GM04503 (cell line): ENCODE data around the gene SNHG17.
"Not testable (repeated sequence)": the region's sequence is repeated elsewhere in the genome, so short reads cannot be mapped to it uniquely, and the experiment has no call there.

ENCODE experiments used
- DNase-seq: peaks from one replicate; pipeline ENCODE4 v3.0.0-alpha.2; 2012; ENCODE audit warnings: low read depth

The SNHG17 gene

DNA sequence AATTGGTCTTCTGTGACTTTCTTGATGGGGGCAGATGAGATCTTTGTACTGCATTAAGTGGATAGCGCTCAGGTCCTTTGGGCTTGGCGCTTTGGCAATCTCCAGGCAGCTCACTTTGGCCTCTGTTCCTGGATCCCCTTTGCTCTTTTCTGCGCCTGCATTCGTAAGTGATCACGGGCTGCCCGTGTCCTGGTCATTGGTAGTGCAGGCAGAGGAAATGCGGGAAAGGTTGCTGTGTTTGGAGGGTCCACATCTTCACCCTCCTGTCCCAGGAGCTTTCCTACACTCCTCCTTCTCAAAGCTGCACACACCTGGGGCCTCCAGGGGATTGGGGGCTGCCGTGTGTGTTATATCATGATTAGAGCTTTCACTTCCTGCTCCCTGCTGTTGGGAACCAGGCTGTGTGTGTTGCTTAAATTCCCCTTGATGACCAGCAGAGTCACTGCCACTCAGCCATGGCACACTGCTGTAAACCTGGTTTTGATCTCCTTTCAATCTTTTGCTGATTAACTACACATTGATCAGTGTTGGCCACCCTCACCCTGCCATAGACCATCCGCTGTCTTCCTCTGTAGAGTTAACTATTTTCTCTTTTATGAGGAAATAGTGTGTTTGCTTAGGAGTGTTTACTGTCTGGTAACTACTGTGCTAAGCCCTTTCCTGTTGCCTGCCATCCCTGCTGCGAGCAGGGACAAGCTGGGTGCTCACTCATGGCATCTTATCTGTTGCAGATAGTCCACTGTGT lies 13.0 kb upstream of the SNHG17 start:
- DNase-seq: no peak

DNA sequence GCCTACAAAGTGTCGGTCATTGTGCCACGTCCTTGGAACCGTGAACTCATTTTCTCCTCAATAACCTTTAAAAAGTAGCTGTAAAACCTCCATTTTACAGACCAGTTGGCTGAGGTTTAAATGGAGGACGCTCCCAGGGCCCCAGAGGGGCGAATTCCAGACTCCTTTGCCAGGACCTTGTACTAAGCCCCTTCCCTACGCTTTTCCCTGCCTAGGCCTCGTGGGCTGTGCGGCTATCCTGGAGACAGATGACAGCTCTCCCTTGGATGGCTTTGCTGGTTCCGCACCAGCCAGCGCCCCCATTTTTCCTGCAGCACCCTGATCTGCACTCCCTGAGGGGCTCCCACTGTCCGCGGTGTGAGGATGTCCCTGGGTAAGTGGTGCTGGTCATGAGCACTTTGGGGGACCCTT lies 12.1 kb upstream of the SNHG17 start:
- no peak for DNase-seq

DNA sequence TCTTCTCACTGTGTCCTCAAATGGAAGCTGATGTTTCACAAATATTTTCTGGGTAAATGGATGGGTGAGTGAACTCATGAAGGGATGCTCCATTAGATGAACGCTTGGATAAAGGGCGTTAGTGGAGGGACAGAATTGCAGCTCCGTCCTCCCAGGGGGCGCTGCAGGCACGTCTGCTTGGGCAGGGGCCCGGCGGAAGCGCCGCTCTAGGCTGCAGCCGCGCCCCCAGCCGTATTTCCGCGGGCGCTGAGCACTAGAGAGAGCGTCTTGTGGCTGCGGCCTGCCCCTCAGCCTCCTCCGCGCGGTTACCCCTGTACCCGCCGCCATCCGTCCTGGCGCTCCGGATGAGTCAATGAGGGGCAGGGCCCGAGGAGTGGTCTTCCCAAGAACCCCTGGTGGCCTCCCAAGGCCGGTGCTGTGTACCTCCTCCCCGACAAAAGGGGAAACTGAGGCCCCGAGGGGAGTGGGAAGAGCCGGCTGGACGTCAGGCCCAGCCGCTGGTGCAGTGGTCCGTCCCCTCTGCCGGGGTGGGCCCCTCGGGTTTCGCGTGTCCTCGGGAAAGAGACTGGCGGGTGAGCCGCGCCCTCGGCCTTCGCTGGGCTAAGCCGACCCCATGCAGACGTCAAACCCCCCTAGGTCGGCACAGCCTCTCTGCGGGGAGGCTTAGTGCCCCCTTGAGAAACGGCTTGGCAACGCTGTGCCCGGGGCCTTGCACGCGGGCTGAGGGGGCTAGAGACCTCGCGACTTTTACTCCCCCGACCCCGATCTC lies 11.5 kb upstream of the SNHG17 start:
- DNase-seq: no peak

DNA sequence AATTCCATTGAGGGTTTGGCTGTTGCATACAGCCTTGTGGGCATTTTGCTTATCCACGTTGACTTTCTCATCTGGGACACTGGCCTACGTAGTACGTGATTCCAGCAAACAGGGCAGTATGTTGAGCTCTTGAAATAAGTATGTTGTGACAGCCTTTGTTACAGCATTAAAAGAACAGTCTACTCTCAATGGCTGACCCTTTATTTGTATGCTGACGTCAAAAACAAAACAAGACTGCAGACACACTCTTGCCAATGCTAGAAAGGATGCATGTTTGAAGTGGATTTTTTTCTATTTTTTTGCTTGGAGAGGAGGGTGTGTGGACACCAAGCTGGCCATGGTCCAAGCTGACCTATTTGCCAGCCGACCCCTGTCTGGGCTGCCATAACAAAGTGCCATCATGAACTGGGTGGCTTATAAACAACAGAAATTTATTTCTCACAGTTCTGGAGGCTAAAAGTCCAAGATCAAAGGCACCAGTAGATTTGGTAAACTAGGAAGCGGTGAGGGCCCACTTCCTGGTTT lies 10.8 kb upstream of the SNHG17 start:
- no peak for DNase-seq

DNA sequence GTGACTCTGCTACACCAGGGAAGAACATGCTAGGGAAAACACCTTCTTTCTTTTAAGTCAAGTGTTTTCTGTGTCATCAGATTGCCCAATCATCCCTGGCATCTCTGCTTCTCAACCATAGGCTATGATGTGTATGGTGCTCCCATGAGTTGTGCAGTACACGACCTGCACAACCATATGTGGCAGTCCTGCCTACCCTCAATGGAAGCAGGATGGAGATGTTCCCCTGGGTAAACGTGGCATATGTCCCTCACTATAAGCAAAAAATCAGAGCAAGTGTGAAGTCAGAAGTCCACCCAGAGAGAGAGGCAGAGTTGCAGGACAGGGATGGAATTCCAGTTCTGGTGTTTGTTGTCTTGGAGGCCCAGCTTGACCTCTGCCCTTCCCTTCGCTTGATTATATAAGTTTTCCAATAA lies 10.3 kb upstream of the SNHG17 start:
- DNase-seq: no peak

DNA sequence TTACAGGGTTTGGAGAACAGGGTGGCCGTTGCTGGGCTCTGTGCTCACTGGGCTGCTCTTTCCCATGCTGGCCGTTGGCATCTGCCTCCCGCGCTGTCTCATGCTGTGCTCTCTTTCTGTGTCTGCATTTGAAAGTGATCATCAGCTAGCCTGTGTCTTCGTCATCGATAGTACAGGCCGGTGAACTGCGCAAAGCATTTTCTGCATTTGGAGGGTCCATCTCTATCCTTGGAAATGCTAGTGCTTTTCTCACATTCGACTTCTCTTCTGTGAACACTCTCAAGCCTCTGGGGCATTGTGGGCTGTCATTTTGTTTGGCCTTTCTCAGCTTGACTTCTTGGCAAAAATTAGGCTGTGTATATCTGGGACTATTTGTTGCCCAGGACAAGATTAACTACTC lies 6.8 kb upstream of the SNHG17 start:
- no peak for DNase-seq

DNA sequence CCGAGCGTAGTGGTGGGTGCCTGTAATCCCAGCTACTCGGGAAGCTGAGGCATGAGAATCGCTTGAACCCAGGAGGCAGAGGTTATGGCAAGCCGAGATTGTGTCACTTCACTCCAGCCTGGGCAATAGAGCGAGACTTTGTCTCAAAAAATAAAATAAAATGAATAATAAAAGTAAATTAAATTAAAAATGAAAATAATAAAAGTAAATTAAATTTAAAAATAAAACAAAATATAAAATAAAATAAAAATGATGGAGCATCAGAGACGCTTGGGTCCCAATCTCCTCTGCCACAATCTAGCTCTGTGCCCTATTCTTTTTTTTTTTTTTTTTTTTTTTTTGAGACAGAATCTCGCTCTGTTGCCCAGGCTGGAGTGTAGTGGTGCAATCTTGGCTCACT lies 6.0 kb upstream of the SNHG17 start:
- DNase-seq: not testable (repeated sequence)

DNA sequence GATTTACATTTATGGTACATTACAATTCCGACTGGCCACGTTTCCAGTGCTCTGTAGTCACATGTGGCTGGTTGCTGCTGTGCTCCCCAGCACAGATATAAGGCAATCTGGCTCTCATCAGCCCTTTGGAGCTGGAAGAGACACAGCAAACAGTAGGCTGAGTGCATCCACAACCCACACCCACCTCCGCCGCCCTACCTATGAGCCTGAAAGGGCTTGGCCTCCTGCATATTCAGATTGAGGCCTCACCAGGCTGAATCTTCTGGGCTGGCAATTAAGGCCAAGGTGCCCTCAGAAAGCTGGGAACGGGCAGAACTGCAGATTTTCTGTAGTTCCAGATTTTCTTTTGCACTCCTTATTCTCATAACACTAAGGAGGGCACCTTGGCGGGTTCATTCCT lies 2.7 kb upstream of the SNHG17 start:
- no peak for DNase-seq

DNA sequence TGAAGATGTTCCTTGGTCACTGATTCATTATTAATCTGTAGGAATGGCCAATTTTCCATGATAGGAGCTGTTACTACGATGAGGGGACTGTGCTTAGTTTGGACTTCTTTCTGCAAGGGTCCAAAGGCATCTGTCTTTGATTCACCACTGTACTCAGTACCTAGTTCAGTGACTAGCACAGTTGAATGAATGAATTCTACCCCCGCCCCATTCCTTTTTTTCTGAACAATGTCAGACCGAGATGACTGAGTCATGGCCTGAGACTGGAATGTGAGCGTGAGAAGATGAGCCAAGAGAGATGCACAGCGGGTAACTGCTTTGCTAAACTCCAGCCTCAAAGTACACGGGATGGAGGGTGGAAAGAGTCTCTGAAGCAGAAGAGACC lies 419 bp upstream of the SNHG17 start:
- no peak for DNase-seq

DNA sequence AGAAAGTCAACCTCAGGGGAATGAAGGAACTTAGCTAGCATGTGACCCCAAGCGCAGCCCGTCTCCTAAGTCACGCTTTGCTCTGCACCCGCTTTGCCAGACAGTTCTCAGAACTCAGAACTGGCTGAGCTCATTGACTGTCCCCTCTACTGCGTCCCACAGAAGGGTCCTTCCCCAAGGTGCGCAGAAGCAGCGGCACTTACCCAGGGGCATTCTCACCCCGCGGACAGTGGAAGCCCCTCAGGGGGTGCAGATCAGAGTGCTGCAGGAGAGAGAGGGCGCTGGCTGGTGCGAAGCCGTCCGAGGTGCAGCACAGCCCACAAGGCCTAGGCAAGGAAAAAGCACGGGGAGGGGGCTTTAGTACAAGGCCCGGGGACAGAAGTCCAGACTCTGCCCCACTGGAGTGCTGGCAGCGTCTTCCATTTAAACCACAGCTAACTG lies 807 bp downstream of the SNHG17 start:
- DNase-seq: no peak

DNA sequence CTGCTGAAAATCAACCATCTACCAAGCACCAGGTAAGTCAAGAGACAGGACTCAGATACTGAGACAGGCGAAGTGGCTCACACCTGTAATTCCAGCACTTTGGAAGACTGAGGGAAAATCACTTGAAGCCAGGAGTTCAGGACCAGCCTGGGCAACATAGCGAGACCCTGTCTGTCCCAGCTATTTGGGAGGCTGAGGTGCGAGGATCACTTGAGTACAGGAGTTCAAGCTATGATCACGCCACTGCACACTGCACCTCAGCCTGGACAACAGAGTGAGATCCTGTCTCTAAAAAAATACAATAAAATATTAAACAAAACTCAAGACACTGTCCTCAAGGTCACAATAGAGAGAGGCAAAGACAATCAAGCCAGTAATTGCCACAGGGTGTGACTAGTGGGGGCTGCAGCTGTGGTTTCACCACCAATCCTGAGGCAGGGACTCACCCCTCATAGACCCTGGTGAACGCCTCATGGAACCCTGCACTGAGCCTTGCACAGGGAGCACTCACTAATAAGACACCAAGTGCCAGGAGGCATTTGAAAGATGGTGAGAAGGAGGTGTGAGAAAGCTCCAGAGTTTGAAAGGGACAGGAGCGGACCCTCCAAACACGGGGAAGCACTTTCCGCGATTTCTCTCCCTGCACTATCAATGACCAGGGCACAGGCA lies 1.7 kb downstream of the SNHG17 start:
- DNase-seq: no peak

DNA sequence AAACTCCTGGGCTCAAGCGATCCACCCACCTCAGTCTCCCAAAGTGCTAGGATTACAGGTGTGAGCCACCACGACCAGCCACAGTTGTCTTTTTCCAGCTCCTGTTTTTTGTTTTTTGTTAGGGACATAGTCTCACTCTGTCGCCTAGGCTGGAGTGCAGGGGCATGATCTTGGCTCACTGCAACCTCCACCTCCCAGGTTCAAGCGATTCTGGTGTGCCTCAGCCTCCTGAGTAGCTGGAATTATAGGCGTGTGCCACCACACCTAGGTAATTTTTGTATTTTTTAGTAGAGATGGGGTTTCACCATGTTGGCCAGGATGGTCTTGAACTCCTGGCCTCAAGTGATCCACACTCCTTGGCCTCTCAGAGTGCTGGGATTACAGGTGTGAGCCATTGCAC lies 2.3 kb downstream of the SNHG17 start:
- not testable (repeated sequence) for DNase-seq

DNA sequence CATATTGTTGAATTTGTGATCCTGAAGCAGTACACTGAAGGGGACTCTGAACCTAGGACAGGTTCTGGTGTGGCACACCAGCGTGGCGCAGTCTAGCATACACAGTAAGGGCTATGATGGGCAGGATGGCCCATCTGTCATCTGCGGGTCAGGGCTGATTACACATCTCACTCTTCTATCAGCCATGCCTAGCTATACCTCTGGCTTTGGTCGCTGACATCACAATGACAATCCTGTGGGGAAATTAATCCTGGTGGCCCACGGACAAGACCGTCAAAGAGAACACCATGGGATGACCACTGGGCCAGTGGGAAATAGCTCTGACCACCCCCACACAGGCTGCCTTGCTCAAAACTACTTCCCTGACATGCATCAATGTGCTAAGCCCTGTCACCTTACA lies 2.8 kb downstream of the SNHG17 start:
- no peak for DNase-seq

DNA sequence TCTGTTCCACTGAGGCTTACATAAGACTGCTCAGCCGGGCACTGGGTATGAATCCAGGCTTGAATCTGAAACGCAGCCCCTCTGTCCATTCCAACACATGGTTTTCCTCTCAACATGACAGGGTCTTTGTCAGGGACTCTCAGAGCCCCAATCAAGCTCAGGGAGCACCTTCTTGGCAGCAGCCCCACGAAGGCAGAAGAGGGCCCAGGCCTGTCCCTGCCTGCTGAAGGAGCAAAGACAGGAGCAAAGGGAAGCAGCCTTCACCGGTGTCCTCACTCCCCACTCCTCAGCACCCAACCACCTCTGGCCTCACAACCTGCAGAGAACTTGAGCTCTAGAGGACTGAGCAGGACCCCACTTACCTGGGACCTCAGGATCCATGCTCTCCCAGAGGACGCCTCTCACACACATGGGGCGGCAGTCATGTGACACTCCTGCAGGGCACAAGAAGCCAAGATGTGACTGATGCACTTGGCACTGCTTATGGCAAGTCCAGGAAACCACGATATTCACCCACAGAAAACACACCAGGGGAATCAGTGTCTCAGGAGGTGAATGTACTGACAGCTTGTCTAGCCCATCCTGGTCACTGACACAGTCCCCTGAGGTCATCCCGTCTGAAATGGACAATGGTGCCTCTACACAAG lies 4.3 kb downstream of the SNHG17 start:
- DNase-seq: no peak

DNA sequence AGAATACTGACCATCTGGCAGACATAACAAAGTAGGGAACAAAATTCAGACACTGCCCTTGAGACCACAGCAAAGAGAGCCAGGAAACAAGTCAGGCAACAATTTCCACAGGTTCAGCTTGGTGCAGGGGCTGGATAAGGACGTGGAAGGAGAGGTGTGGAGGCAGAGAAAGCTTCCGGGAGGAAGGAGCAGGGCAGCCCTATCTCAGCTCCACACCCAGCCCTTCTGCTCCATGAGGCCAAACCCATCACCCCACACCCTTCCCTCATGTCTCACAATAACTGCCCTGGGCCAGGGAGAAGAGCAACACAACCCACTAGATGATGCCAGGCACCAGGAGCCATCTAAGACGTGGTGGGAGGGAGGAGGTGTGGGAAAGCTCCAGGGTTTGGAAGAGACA lies 5.8 kb downstream of the SNHG17 start:
- DNase-seq: no peak

DNA sequence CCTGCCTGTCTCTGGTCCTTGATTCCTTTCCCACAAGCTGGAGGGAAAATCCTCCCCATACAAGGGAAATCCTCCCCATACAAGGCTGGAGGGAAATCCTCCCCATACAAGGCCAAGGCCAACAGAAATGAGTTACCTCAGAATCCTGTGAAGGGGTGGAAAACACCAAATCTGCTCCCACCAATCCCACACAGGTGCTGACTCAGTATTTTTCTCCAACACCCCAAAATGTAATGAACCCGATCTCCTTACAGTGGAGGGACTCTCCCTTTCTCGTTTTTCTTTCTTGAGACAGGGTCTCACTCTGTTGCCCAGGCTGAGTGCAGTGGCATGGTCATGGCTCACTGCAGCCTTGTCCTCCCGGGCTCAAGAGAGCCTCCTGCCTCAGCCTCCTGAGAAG lies 6.3 kb downstream of the SNHG17 start:
- DNase-seq: no peak

DNA sequence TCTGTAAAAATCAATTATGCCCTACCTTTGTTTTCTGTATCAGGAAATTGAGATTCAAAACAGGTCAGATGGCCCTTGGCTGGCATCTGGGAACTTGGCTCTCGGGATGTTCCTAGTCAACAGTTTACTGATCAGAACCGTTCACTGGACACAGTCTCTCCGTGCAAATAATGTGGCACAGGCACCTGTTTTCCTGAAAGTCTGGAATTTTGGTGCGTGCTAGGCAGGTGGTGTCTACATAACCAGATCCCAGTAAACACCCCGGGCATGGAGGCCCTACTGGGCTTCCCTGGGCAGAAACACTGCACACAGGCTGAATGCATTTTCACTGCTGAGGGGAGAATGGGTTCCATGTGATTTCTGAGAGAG lies 7.5 kb downstream of the SNHG17 start:
- DNase-seq: no peak

DNA sequence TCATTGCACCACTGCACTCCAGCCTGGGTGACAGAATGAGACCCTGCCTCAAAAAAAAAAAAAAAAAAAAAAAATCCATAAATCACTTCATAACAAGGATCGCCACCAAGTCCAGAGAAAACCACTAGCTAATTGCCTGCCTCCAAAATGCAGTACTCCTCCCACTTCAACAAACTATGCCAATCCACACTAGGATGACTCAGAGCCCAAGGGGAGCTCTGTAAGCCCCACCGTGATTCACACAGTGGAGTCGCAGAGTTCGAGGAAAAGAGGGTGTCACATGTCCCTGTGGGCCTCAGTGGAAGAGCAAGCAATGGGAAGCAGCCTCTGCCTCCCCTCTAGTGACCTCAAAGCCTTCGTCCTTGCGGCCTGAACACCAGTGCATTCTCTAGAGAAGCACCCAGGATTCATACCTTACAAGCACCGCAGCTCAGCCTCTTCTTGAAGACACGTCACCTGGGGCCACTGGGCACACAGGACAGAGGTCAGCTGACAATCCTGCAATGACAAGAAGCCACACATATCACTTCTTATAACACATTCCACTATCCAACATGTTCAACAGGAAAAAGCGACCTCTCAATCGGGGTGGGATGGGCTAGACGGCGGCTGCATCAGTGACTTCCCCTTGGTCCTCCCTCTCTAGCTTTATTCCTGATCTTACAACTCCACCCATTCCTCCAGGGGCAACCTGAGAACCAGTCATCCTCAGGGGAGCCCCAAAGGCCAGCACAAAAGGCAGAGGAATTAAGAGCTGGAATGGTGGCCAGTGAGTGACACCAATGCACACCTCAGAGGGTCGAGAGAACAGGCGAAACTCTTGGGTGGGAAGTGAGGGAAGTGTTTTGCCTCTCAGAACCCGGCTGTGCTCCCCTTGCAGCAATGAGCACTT lies 8.9 kb downstream of the SNHG17 start:
- peak; percentile 85 for DNase-seq

DNA sequence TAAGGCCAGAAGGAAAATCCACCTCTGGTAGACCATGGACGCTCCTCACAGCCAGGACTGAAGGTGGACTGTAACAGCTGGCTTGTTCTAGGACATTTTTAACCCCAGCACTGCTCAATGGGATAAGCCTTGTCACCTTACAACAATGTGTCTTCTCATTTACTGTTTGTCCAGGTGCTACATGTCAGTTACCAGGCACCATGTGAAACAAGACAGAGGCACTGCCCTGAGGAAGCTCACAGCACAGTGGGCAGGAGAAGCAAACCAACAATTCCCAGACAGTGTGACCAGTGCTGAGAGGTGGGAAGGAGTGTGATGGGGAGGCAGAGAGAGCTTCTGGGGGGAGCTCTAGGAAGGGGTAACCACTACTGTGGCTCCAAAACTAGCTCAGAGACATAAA lies 10.7 kb downstream of the SNHG17 start:
- DNase-seq: no peak

DNA sequence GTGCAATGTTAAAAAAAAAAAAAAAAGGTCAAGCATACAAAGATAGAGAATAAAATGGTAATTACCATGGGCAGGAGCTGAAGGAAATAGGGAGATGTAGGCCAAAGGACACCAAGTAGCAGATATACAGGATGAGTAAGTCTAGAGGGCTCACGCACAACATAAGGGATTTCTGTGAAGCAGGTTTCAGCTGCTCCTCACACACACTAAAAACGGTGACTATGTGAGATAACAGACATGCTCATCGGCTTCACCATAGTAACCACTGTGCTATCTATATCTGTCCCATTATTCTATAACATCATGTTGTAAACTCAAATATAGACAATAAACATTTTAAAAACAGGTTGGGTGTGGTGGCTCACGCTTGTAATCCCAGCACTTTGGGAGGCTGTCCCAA lies 11.6 kb downstream of the SNHG17 start:
- DNase-seq: no peak

DNA sequence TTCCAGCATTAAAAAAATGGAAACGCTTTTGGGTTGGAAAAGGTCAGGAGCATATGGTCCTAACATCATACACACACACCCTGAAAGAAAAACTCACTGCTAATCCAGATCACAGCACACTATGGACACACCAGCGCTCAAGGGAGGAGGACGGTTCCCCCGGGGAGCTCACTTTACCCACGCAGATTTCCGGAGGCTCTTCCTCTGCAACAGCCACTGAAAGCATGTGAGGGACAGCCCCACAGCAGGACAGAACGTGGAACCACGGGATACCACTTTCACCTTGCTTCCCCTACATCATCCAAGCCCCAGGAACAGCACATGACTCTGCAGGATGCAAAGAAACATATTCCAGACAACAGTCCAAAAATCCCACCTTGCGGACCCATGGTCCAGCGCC lies 13.2 kb downstream of the SNHG17 start:
- DNase-seq: no peak
